Upper lobe of left lung (tissue), 6 donors: ENCODE measurements around the gene ARMH3. TPM values are rescaled to one million over a fixed set of nuclear protein-coding genes. Genes with fewer than 3 reads are reported as not detected.

ENCODE experiments used
- ATAC-seq, 2 donors: fragments of 200-7000 bp; cut with Tn5 transposase; one replicate each; pipeline ENCODE4 v1.9.1; 2022; ENCODE audit warnings: mild to moderate bottlenecking in 2 of 2, moderate library complexity in 2 of 2; ENCODE audit not compliant: low FRiP score in 2 of 2
- DNase-seq, 2 donors: peaks; one replicate each; pipeline ENCODE4 v3.0.0-alpha.2; 2019 to 2020
- H3K27ac ChIP-seq, 4 donors: fragments of 200-600 bp; sonication (generic); one replicate each; pipeline ENCODE4 v1.5.1; 2016 to 2019
- H3K27me3 ChIP-seq, 4 donors: fragments of 200-600 bp; sonication (generic); one replicate each; pipeline ENCODE4 v1.5.1; 2017 to 2019
- H3K36me3 ChIP-seq, 4 donors: fragments of 200-600 bp; sonication (generic); one replicate each; pipeline ENCODE4 v1.5.1; 2016 to 2019
- H3K4me1 ChIP-seq, 4 donors: fragments of 200-600 bp; sonication (generic); one replicate each; pipeline ENCODE4 v1.5.1; 2018 to 2019
- H3K4me3 ChIP-seq, 4 donors: fragments of 200-600 bp; sonication (generic); one replicate each; pipeline ENCODE4 v1.5.1; 2017 to 2019; ENCODE audit warnings: mild to moderate bottlenecking in 2 of 4, moderate library complexity in 1 of 4
- H3K9me3 ChIP-seq, 4 donors: fragments of 200-600 bp; sonication (generic); one replicate each; pipeline ENCODE4 v1.5.1; 2018 to 2019
- EP300 ChIP-seq, 4 donors: sonication (generic); formaldehyde crosslinking; IDR thresholded peaks; one replicate each; pipeline ENCODE4 v1.5.1; 2017; ENCODE audit warnings: antibody characterized with exemption in 4 of 4, control low read depth in 2 of 4
- POLR2A ChIP-seq, 4 donors: fragments of 450-650 bp; IDR thresholded peaks; one replicate each; pipeline ENCODE4 v1.5.1; 2016 to 2017; ENCODE audit warnings: antibody characterized with exemption in 4 of 4, mild to moderate bottlenecking in 2 of 4
- POLR2AphosphoS5 ChIP-seq, 2 donors: sonication (generic); formaldehyde crosslinking; IDR thresholded peaks; one replicate each; pipeline ENCODE4 v1.5.1; 2017; ENCODE audit warnings: antibody characterized with exemption in 2 of 2
- WGBS, 2 donors: methylation state at CpG; one replicate each; pipeline ENCODE4 v1.1.5; 2017 to 2018; 5-methylcytosine and 5-hydroxymethylcytosine counted together
- total RNA-seq, 6 donors: library from RNA; depleted of rRNA in 4 of 6; stranded (reverse); fragments of >200 nt in 4 of 6; gene quantifications; one replicate each; pipeline versions ENCODE4 v1.1.0 to v1.2.1, GENCODE V29; 2016 to 2021
- TF ChIP-seq, protein P1 (sequence below), 6 experiments: fragments of 450-650 bp in 4 of 6; fragments of 200-600 bp in 2 of 6; sonication (generic) in 2 of 6; IDR thresholded peaks; one replicate each; pipeline ENCODE4 v1.5.1; 2016 to 2019; ENCODE audit warnings: antibody characterized with exemption in 6 of 6
- donor health status: DM: no; HTN: no; CAD: no; lungs with moderate emphysema.
- donor health status: DM: no; HTN: yes; CAD: no; lungs with severe emphysema.

Gene ARMH3
- total RNA-seq, 6 donors from 2014 or later, result 14.4 to 39.8 (median 25.5) TPM

DNA sequence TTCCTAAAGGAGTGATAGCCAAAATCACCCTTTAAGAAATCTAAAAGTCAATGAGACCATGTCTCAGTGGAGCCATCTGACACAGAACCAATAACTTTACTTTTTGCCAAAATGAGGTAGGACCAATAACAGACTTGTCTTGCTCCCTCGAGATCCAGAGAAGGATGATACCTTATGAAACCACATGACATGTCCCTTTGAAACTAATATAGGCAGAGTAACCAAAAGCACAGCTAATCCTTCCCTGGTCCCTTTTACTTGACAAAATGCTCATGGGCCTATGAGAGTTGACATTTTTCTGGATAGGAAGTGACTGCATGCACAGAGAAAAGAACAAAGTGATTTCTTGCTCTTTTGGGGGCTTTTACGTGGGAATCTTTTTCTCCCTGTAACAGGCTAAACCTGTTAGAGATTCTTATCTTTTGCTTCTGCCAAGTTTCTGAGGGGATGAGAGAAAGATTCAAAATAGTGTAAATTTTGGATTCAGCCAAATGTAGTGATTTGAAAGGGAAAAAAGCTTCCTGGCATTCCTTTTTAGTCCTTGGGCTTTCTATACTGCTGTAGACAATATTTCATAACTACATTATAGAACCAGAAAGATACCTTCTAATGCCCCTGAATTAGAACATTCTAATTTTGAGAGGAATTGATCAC is 87.6 kb downstream of the ARMH3 start:
- Histone ChIP-seq H3K4me3 (no peak overlapping the region), H3K9me3 (no peaks in the 10 kb centered on the region), H3K36me3 (peaks cover 0 to 42% (median 17%) of the 10 kb centered on the region in 4 donors), H3K4me1 (peaks cover 6 to 14% (median 10%) of the 10 kb centered on the region in 4 donors), H3K27me3 (no peaks in the 10 kb centered on the region), H3K27ac (no peak overlapping the region)
- no peak for DNase-seq
- 95% methylated on average over 2 of the region's 2 CpGs for WGBS, 2 donors
- ATAC-seq, result no peak
- TF ChIP-seq EP300 (IDR thresholded peaks at IDR 0.05), result no peak
- TF ChIP-seq POLR2A (IDR thresholded peaks at IDR 0.05), result no peak
- TF ChIP-seq, protein P1, sequence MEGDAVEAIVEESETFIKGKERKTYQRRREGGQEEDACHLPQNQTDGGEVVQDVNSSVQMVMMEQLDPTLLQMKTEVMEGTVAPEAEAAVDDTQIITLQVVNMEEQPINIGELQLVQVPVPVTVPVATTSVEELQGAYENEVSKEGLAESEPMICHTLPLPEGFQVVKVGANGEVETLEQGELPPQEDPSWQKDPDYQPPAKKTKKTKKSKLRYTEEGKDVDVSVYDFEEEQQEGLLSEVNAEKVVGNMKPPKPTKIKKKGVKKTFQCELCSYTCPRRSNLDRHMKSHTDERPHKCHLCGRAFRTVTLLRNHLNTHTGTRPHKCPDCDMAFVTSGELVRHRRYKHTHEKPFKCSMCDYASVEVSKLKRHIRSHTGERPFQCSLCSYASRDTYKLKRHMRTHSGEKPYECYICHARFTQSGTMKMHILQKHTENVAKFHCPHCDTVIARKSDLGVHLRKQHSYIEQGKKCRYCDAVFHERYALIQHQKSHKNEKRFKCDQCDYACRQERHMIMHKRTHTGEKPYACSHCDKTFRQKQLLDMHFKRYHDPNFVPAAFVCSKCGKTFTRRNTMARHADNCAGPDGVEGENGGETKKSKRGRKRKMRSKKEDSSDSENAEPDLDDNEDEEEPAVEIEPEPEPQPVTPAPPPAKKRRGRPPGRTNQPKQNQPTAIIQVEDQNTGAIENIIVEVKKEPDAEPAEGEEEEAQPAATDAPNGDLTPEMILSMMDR (IDR thresholded peaks at IDR 0.05), result no peak
- no peak for TF ChIP-seq POLR2AphosphoS5 (IDR thresholded peaks at IDR 0.05)

GRCh38 chr10:101967713-101968112 is 88.3 kb downstream of the ARMH3 start:
- H3K27me3 ChIP-seq, result no peaks in the 10 kb centered on the region
- H3K36me3 ChIP-seq, result peaks cover 0 to 36% (median 17%) of the 10 kb centered on the region in 4 donors
- ATAC-seq, result no peak
- no peak for TF ChIP-seq POLR2A (IDR thresholded peaks at IDR 0.05)
- TF ChIP-seq, protein P1 (IDR thresholded peaks at IDR 0.05), result no peak
- no peak for TF ChIP-seq EP300 (IDR thresholded peaks at IDR 0.05)
- TF ChIP-seq POLR2AphosphoS5 (IDR thresholded peaks at IDR 0.05), result no peak
- DNase-seq, result no peak
- no peak overlapping the region for H3K27ac ChIP-seq
- WGBS, 2 donors, result 80 to 90% methylated on average over 3 of the region's 3 CpGs
- peaks cover 5 to 14% (median 7%) of the 10 kb centered on the region in 4 donors for H3K4me1 ChIP-seq
- H3K9me3 ChIP-seq, result no peaks in the 10 kb centered on the region
- no peak overlapping the region for H3K4me3 ChIP-seq

DNA sequence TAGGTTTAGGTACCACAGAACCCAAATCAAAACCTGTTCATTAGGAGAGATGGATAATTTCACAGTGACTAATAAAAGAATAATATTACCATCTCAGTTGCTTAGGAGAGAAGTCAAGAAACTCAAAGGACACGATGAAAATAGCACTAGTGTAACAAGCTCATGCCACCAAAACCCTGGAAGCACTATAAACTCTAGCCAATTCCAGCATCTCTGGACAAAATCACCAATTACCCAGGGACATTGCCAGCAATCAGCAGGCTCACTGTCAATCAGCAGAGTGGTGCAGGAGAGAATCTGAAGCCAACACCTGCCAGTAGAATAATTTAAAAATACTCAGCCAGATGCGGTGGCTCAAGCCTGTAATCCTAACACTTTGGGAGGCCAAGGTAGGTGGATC is 88.9 kb downstream of the ARMH3 start:
- H3K9me3 ChIP-seq, result no peaks in the 10 kb centered on the region
- H3K4me3 ChIP-seq, result no peak overlapping the region
- 94 to 97% methylated on average over 2 of the region's 2 CpGs for WGBS, 2 donors
- DNase-seq (no peak), ATAC-seq (no peak)
- no peak overlapping the region for H3K27ac ChIP-seq
- H3K36me3 ChIP-seq, result peaks cover 0 to 30% (median 15%) of the 10 kb centered on the region in 4 donors
- peaks cover 5 to 14% (median 7%) of the 10 kb centered on the region in 4 donors for H3K4me1 ChIP-seq
- H3K27me3 ChIP-seq, result no peaks in the 10 kb centered on the region
- TF ChIP-seq, protein P1 (IDR thresholded peaks at IDR 0.05), result no peak
- TF ChIP-seq POLR2A (IDR thresholded peaks at IDR 0.05) (no peak), EP300 (IDR thresholded peaks at IDR 0.05) (no peak), POLR2AphosphoS5 (IDR thresholded peaks at IDR 0.05) (no peak)

DNA sequence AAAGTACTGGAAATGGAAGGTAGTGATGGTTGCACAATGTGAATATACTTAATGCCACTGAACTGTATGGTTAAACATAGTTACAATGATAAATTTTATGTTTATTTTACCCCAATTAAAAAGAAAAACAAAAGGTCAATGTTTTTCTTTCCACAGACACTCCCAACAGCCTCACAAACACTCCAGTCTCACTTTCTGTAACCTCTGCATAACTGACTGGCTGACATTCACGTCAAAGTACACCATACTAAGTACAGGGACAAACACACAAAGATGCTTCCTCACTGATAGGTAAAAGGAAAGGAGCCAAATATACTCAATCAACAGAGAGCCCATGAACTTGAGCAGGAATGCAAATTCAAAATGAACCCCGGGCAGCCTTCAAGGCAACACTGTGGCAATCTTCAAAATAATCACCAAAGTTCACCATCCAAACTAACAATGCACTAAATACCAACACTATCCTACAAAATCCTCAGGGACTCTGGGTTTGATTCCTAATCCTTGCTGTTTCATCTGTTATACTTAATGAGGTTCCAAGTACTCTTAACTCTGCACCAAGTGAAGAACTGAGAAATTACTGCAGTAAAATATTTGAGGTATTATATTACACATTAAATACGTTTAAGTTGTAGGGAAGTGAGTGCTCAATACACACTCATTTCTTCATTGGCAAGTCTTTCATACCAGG is 90.8 kb downstream of the ARMH3 start:
- H3K27me3 ChIP-seq, result no peaks in the 10 kb centered on the region
- no peak overlapping the region for H3K27ac ChIP-seq
- H3K9me3 ChIP-seq, result no peaks in the 10 kb centered on the region
- ATAC-seq (no peak), DNase-seq (no peak)
- peaks cover 5 to 19% (median 14%) of the 10 kb centered on the region in 4 donors for H3K4me1 ChIP-seq
- 29 to 30% methylated on average over 3 of the region's 3 CpGs for WGBS, 2 donors
- peaks cover 0 to 18% (median 5%) of the 10 kb centered on the region in 4 donors for H3K36me3 ChIP-seq
- H3K4me3 ChIP-seq, result no peak overlapping the region
- no peak for TF ChIP-seq EP300 (IDR thresholded peaks at IDR 0.05)
- no peak for TF ChIP-seq POLR2AphosphoS5 (IDR thresholded peaks at IDR 0.05)
- no peak for TF ChIP-seq POLR2A (IDR thresholded peaks at IDR 0.05)
